HepG2 (cell line): Measurements from ENCODE around the gene CCDC170. TPM values are rescaled to one million over a fixed set of nuclear protein-coding genes. Genes with fewer than 3 reads are reported as not detected.

Source experiments
- ARNT ChIP-seq: fragments of 450-650 bp; IDR thresholded peaks from 2 replicates; pipeline ENCODE4 v1.6.1; 2017
- DNMT1 ChIP-seq: sonication (generic); formaldehyde crosslinking; IDR thresholded peaks from 2 replicates; pipeline ENCODE4 v1.5.1; 2020; ENCODE audit warnings: mild to moderate bottlenecking, missing genetic modification reagents
- FOSL1 ChIP-seq: sonication (generic); formaldehyde crosslinking; IDR thresholded peaks from 2 replicates; pipeline ENCODE4 v1.9.0; 2021; ENCODE audit warnings: missing genetic modification reagents, borderline replicate concordance
- HNF4G ChIP-seq, 2 experiments: sonication (generic) in 1 of 2; formaldehyde crosslinking in 1 of 2; IDR thresholded peaks; 2 replicates each; pipeline versions ENCODE4 v1.4.0 to v1.6.1; 2011 to 2020; ENCODE audit warnings: borderline replicate concordance in 2 of 2, low read depth in 2 of 2, mild to moderate bottlenecking in 2 of 2, low read length in 1 of 2, missing genetic modification reagents in 1 of 2, moderate library complexity in 1 of 2
- JARID2 ChIP-seq: sonication (generic); formaldehyde crosslinking; IDR thresholded peaks from 2 replicates; pipeline ENCODE4 v1.8.1; 2023; ENCODE audit warnings: missing genetic modification reagents, inconsistent platforms; ENCODE audit not compliant: insufficient replicate concordance
- KMT2B ChIP-seq: IDR thresholded peaks from 2 replicates; pipeline ENCODE4 v1.6.1; 2016; ENCODE audit warnings: missing genetic modification reagents, missing compliant biosample characterization
- MAFK ChIP-seq, 2 experiments: IDR thresholded peaks in 1 of 2; conservative IDR thresholded peaks in 1 of 2; 2 replicates each; pipeline ENCODE4 v1.6.1; 2011; ENCODE audit warnings: improper control_type of control experiment in 2 of 2, low read length in 2 of 2
- PAF1 ChIP-seq: IDR thresholded peaks from 2 replicates; pipeline ENCODE4 v1.6.1; 2016; ENCODE audit warnings: missing genetic modification reagents, missing compliant biosample characterization
- PHF20 ChIP-seq: sonication (generic); formaldehyde crosslinking; IDR thresholded peaks from 2 replicates; pipeline ENCODE4 v1.5.0; 2020; ENCODE audit warnings: mild to moderate bottlenecking, missing genetic modification reagents
- RELA ChIP-seq: sonication (generic); formaldehyde crosslinking; IDR thresholded peaks from 2 replicates; pipeline ENCODE4 v1.4.0; 2020; ENCODE audit warnings: missing genetic modification reagents
- SALL1 ChIP-seq: sonication (generic); formaldehyde crosslinking; IDR thresholded peaks from 2 replicates; pipeline ENCODE4 v1.8.0; 2022; ENCODE audit warnings: mild to moderate bottlenecking, missing genetic modification reagents
- TP53 ChIP-seq: sonication (generic); formaldehyde crosslinking; conservative IDR thresholded peaks from 2 replicates; pipeline ENCODE4 v1.4.0; 2020; ENCODE audit warnings: missing genetic modification reagents
- ZMYM2 ChIP-seq: sonication (generic); formaldehyde crosslinking; IDR thresholded peaks from 2 replicates; pipeline ENCODE4 v1.8.0; 2022; ENCODE audit warnings: mild to moderate bottlenecking, missing genetic modification reagents
- ZNF264 ChIP-seq: sonication (generic); formaldehyde crosslinking; IDR thresholded peaks from 2 replicates; pipeline ENCODE4 v1.4.0; 2020; ENCODE audit warnings: missing genetic modification reagents
- ZNF343 ChIP-seq: sonication (generic); formaldehyde crosslinking; IDR thresholded peaks from 2 replicates; pipeline ENCODE4 v1.4.0; 2020; ENCODE audit warnings: mild to moderate bottlenecking, missing genetic modification reagents
- ZNF550 ChIP-seq: sonication (generic); formaldehyde crosslinking; IDR thresholded peaks from 2 replicates; pipeline ENCODE4 v1.4.0; 2020; ENCODE audit warnings: mild to moderate bottlenecking, missing genetic modification reagents, borderline replicate concordance
- ZNF749 ChIP-seq: sonication (generic); formaldehyde crosslinking; IDR thresholded peaks from 2 replicates; pipeline ENCODE4 v1.8.0; 2022; ENCODE audit warnings: mild to moderate bottlenecking, missing genetic modification reagents, moderate library complexity, borderline replicate concordance
- polyA plus RNA-seq, 8 experiments: library from polyadenylated mRNA; depleted of rRNA in 3 of 8; stranded (reverse) in 7 of 8; unstranded in 1 of 8; fragments of >200 nt; fragmentation: Illumina TruSeq in 4 of 8; extraction: Trizol in 4 of 8; gene quantifications; 2 replicates each; pipeline versions ENCODE4 v1.2.1 to v1.2.3, GENCODE V29; 2011 to 2016; ENCODE audit warnings: low read depth in 4 of 8, missing spikeins in 1 of 8, mixed read lengths in 1 of 8; ENCODE audit not compliant: insufficient read depth in 1 of 8
- total RNA-seq, 5 experiments: library from RNA; depleted of rRNA; stranded (reverse); fragments of >200 nt; fragmentation: Illumina TruSeq; extraction: Trizol; gene quantifications; 2 replicates each; pipeline ENCODE4 v1.2.3, GENCODE V29; 2016; ENCODE audit warnings: low read depth in 1 of 5
- TF ChIP-seq, protein P1 (sequence below), 2 experiments: sonication (generic) in 1 of 2; formaldehyde crosslinking in 1 of 2; IDR thresholded peaks; 2 replicates each; pipeline versions ENCODE4 v1.5.1 to v1.6.1; 2011 to 2020; ENCODE audit warnings: borderline replicate concordance in 1 of 2, low read depth in 1 of 2, low read length in 1 of 2, mild to moderate bottlenecking in 1 of 2, missing genetic modification reagents in 1 of 2, moderate library complexity in 1 of 2
- TF ChIP-seq, protein P2 (sequence below): fragments of 450-650 bp; IDR thresholded peaks from 2 replicates; pipeline ENCODE4 v1.6.1; 2017; ENCODE audit warnings: mild to moderate bottlenecking
- TF ChIP-seq, protein P3 (sequence below): sonication (generic); formaldehyde crosslinking; IDR thresholded peaks from 2 replicates; pipeline ENCODE4 v1.5.0; 2020; ENCODE audit warnings: mild to moderate bottlenecking, missing genetic modification reagents, borderline replicate concordance

CCDC170 gene
- total and polyA plus RNA-seq, 2 of the 13 experiments (the other 11 are each of a cell fraction or from before 2014, with no cell fraction given): 0.90 to 5.1 TPM

DNA sequence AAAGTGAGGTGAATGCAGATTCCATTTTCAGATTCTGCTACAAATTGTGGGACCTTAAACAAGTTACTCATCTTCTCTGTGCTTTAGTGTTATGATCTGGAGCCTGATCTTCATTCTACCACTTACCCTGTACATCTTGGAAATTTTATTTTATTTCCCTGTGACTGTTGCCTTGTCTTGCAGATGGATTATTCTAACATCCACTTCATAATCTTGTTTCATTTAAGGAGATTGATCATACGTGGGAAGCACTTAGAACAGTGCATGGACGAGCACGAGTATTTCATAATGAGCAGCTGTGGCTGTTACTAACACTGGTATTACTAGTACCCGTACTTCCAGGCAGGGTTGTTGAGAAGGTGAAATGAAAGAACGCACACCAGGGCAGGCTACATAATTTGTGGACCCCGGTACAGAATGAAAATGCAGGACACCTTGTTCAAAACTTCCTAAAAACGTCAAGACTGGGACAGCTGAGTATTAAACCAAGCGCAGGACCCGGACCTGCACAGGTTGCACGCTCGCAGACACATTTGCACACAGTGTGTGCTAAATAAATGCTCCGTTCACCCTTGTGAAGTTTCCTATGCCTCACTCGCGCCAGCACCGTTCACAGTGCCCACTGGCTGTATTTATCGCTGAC lies 535 bp upstream of the CCDC170 start (continued):
- TF ChIP-seq MAFK (conservative IDR thresholded peaks at IDR 0.05 in 1 of 2, IDR thresholded peaks at IDR 0.05 in 1 of 2; ENCODE audit: low read length in 2 of 2): 0 out of 4 replicates have a peak, but pooled peaks of 1 of the 2 experiments have one; percentile 25
- 0 out of 2 replicates have a peak, but pooled peaks have one; percentile 36 for TF ChIP-seq ZNF550
- no peak; the same call in 1 of the 2 replicates for TF ChIP-seq PHF20
- TF ChIP-seq ZNF264: peak; percentile 53; the same call in 1 of the 2 replicates
- TF ChIP-seq ZMYM2 (CRISPR knock-in tag): no peak
- TF ChIP-seq, protein P1, sequence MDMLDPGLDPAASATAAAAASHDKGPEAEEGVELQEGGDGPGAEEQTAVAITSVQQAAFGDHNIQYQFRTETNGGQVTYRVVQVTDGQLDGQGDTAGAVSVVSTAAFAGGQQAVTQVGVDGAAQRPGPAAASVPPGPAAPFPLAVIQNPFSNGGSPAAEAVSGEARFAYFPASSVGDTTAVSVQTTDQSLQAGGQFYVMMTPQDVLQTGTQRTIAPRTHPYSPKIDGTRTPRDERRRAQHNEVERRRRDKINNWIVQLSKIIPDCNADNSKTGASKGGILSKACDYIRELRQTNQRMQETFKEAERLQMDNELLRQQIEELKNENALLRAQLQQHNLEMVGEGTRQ (IDR thresholded peaks at IDR 0.05; ENCODE audit: low read depth, low read length): no peak
- TF ChIP-seq, protein P1 (CRISPR knock-in tag; IDR thresholded peaks at IDR 0.05; ENCODE audit: borderline replicate concordance): no peak
- no peak for TF ChIP-seq KMT2B
- no peak for TF ChIP-seq PAF1 (CRISPR knock-in tag)
- TF ChIP-seq ARNT: no peak
- TF ChIP-seq ZNF343 (CRISPR knock-in tag): no peak
- TF ChIP-seq RELA: no peak
- no peak; the same call in 1 of the 2 replicates for TF ChIP-seq ZNF749 (CRISPR knock-in tag)
- no peak for TF ChIP-seq SALL1 (CRISPR knock-in tag)
- no peak for TF ChIP-seq FOSL1 (CRISPR knock-in tag)
- TF ChIP-seq, protein P2, sequence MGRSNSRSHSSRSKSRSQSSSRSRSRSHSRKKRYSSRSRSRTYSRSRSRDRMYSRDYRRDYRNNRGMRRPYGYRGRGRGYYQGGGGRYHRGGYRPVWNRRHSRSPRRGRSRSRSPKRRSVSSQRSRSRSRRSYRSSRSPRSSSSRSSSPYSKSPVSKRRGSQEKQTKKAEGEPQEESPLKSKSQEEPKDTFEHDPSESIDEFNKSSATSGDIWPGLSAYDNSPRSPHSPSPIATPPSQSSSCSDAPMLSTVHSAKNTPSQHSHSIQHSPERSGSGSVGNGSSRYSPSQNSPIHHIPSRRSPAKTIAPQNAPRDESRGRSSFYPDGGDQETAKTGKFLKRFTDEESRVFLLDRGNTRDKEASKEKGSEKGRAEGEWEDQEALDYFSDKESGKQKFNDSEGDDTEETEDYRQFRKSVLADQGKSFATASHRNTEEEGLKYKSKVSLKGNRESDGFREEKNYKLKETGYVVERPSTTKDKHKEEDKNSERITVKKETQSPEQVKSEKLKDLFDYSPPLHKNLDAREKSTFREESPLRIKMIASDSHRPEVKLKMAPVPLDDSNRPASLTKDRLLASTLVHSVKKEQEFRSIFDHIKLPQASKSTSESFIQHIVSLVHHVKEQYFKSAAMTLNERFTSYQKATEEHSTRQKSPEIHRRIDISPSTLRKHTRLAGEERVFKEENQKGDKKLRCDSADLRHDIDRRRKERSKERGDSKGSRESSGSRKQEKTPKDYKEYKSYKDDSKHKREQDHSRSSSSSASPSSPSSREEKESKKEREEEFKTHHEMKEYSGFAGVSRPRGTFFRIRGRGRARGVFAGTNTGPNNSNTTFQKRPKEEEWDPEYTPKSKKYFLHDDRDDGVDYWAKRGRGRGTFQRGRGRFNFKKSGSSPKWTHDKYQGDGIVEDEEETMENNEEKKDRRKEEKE: no peak
- TF ChIP-seq TP53 (CRISPR knock-in tag): no peak
- TF ChIP-seq JARID2 (CRISPR knock-in tag): no peak
- TF ChIP-seq, protein P3, sequence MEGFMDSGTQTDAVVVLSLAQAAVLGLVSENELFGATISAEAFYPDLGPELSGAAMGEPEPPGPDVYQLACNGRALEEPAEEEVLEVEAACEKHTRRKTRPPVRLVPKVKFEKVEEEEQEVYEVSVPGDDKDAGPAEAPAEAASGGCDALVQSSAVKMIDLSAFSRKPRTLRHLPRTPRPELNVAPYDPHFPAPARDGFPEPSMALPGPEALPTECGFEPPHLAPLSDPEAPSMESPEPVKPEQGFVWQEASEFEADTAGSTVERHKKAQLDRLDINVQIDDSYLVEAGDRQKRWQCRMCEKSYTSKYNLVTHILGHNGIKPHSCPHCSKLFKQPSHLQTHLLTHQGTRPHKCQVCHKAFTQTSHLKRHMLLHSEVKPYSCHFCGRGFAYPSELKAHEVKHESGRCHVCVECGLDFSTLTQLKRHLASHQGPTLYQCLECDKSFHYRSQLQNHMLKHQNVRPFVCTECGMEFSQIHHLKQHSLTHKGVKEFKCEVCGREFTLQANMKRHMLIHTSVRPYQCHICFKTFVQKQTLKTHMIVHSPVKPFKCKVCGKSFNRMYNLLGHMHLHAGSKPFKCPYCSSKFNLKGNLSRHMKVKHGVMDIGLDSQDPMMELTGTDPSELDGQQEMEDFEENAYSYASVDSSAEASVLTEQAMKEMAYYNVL (CRISPR knock-in tag): no peak
- TF ChIP-seq DNMT1 (CRISPR knock-in tag): 0 out of 2 replicates have a peak, but pooled peaks have one; percentile 55
- no peak for TF ChIP-seq HNF4G (IDR thresholded peaks at IDR 0.05; ENCODE audit: borderline replicate concordance, low read depth, low read length)
- no peak for TF ChIP-seq HNF4G (CRISPR knock-in tag; IDR thresholded peaks at IDR 0.05; ENCODE audit: borderline replicate concordance, low read depth)
